B cell (primary cell): ENCODE results near the gene CCDC18. TPM values are rescaled to one million over a fixed set of nuclear protein-coding genes. Genes with fewer than 3 reads are reported as not detected.

ENCODE experiments used
- ATAC-seq: fragments of 200-7000 bp; cut with Tn5 transposase; one replicate; pipeline ENCODE4 v1.10.0; 2021; ENCODE audit warnings: low read depth, mild to moderate bottlenecking, moderate number of reproducible peaks, moderate library complexity
- CTCF ChIA-PET: fragments of 350-600 bp; sonication (Branson Sonifier 250); formaldehyde crosslinking; loops from one replicate; lab custom pipeline; 2021; ENCODE audit warnings: antibody characterized with exemption, inconsistent platforms; lab: Charles Lee
- POLR2A ChIA-PET: fragments of 350-600 bp; sonication (Branson Sonifier 250); formaldehyde crosslinking; loops from one replicate; lab custom pipeline; 2021; ENCODE audit warnings: antibody characterized with exemption; lab: Charles Lee
- DNase-seq: peaks from one replicate; pipeline ENCODE4 v3.0.0; 2013
- H2AFZ ChIP-seq: 2 replicates; pipeline ENCODE4 v1.6.1; 2012; ENCODE audit warnings: mild to moderate bottlenecking, low read depth, low read length; ENCODE audit not compliant: insufficient read depth, poor library complexity, severe bottlenecking
- H3K27ac ChIP-seq, 2 donors: 1 replicate in 1 of 2; 2 replicates in 1 of 2; pipeline ENCODE4 v1.5.1; 2012 to 2013; ENCODE audit warnings: low read length in 2 of 2, mild to moderate bottlenecking in 2 of 2, moderate library complexity in 1 of 2
- H3K27me3 ChIP-seq, 4 experiments: fragments of 200-600 bp in 1 of 4; sonication (generic) in 1 of 4; replicated peaks in 1 of 4; 1 replicate in 2 of 4; 2 replicates in 2 of 4; pipeline versions ENCODE4 v1.6.1 to v1.7.0; 2013 to 2016; ENCODE audit warnings: low read length in 3 of 4, mild to moderate bottlenecking in 2 of 4, mixed read lengths in 1 of 4, moderate library complexity in 1 of 4; ENCODE audit not compliant: insufficient read depth in 4 of 4, control insufficient read depth in 3 of 4; ENCODE audit errors: control extremely low read depth in 1 of 4
- H3K36me3 ChIP-seq, 2 experiments: replicated peaks in 1 of 2; 1 replicate in 1 of 2; 2 replicates in 1 of 2; pipeline versions ENCODE4 v1.6.1 to v1.7.1; 2013; ENCODE audit warnings: low read length in 1 of 2; ENCODE audit not compliant: insufficient read depth in 2 of 2, control insufficient read depth in 1 of 2; ENCODE audit errors: control extremely low read depth in 1 of 2, extremely low read depth in 1 of 2
- H3K4me1 ChIP-seq, 2 donors: fragments of 200-600 bp in 1 of 2; sonication (generic) in 1 of 2; 1 replicate in 1 of 2; 2 replicates in 1 of 2; pipeline versions ENCODE4 v1.5.1 to v1.6.1; 2013 to 2017; ENCODE audit warnings: low read length in 2 of 2; ENCODE audit not compliant: control insufficient read depth in 2 of 2, insufficient read depth in 2 of 2
- H3K4me2 ChIP-seq: replicated peaks from 2 replicates; pipeline ENCODE3; 2012; ENCODE audit warnings: mild to moderate bottlenecking, low read depth, low read length; ENCODE audit not compliant: poor library complexity, severe bottlenecking
- H3K4me3 ChIP-seq, 5 experiments: fragments of 200-600 bp in 1 of 5; sonication (generic) in 1 of 5; 1 replicate in 3 of 5; 2 replicates in 2 of 5; pipeline versions ENCODE4 v1.5.1 to v1.7.0; 2011 to 2016; ENCODE audit warnings: low read length in 4 of 5, mild to moderate bottlenecking in 4 of 5, low read depth in 2 of 5, control low read depth in 1 of 5, moderate library complexity in 1 of 5; ENCODE audit not compliant: insufficient read depth in 1 of 5; ENCODE audit errors: control extremely low read depth in 1 of 5, extremely low read depth in 1 of 5
- H3K79me2 ChIP-seq: fragments of 200-600 bp; sonication (generic); one replicate; pipeline ENCODE4 v1.6.0; 2016; ENCODE audit warnings: low read length; ENCODE audit not compliant: control insufficient read depth, insufficient read depth
- H3K9ac ChIP-seq: fragments of 200-600 bp; sonication (generic); 2 replicates; pipeline ENCODE4 v1.6.1; 2017; ENCODE audit warnings: mild to moderate bottlenecking, low read length, moderate library complexity
- H3K9me3 ChIP-seq, 3 donors: one replicate each; pipeline versions ENCODE4 v1.6.1 to v1.7.1; 2013; ENCODE audit warnings: low read length in 2 of 3; ENCODE audit not compliant: control insufficient read depth in 2 of 3, insufficient read depth in 1 of 3; ENCODE audit errors: control extremely low read depth in 1 of 3
- H4K20me1 ChIP-seq: 2 replicates; pipeline ENCODE4 v1.6.0; 2012; ENCODE audit warnings: mild to moderate bottlenecking, low read length; ENCODE audit not compliant: insufficient read depth, control insufficient read depth, poor library complexity, severe bottlenecking
- H3K27ac Mint-ChIP-seq: one replicate; pipeline ENCODE4 v1.8.0; 2021; ENCODE audit warnings: mixed read lengths
- H3K27me3 Mint-ChIP-seq: one replicate; pipeline ENCODE4 v1.8.0; 2021; ENCODE audit warnings: mixed read lengths
- H3K4me1 Mint-ChIP-seq: one replicate; pipeline ENCODE4 v1.8.0; 2021; ENCODE audit warnings: mixed read lengths
- H3K4me3 Mint-ChIP-seq: one replicate; pipeline ENCODE4 v1.8.0; 2021; ENCODE audit warnings: mixed read lengths
- H3K9me3 Mint-ChIP-seq: one replicate; pipeline ENCODE4 v1.8.0; 2022; ENCODE audit warnings: mixed read lengths; ENCODE audit not compliant: insufficient read depth
- EZH2 ChIP-seq: IDR thresholded peaks from 2 replicates; pipeline ENCODE4 v1.6.1; 2012; ENCODE audit warnings: borderline replicate concordance, low read depth, mild to moderate bottlenecking, moderate library complexity, low read length; ENCODE audit not compliant: insufficient read depth, poor library complexity, severe bottlenecking
- WGBS: methylation state at CpG from one replicate; pipeline ENCODE4 v1.1.5; 2013; ENCODE audit warnings: missing lambda C conversion rate; ENCODE audit not compliant: insufficient coverage; 5-methylcytosine and 5-hydroxymethylcytosine counted together
- intact Hi-C: fragments of 100-400 bp; cut with micrococcal nuclease; formaldehyde crosslinking; loops from one replicate; pipeline ENCODE4 v1.10.0; 2022
- polyA minus RNA-seq: library from RNA; depleted of rRNA, polyadenylated mRNA; stranded (reverse); fragments of >200 nt; gene quantifications from 2 replicates; pipeline ENCODE4 v1.2.3, GENCODE V29; 2012
- polyA plus RNA-seq: library from polyadenylated mRNA; depleted of rRNA; stranded (reverse); fragments of >200 nt; gene quantifications from 2 replicates; pipeline ENCODE4 v1.2.3, GENCODE V29; 2012
- total RNA-seq, 2 donors: library from RNA; stranded (reverse); fragments of 120-200 nt in 1 of 2; gene quantifications; 1 replicate in 1 of 2; 2 replicates in 1 of 2; pipeline versions ENCODE4 v1.2.3 to v1.2.4, GENCODE V29; 2013 to 2022
- TF ChIP-seq, protein P1 (sequence below): fragments of 200-600 bp; IDR thresholded peaks from one replicate; pipeline ENCODE4 v1.8.0; 2022; ENCODE audit warnings: antibody characterized with exemption, mild to moderate bottlenecking

Gene CCDC18, protein sequence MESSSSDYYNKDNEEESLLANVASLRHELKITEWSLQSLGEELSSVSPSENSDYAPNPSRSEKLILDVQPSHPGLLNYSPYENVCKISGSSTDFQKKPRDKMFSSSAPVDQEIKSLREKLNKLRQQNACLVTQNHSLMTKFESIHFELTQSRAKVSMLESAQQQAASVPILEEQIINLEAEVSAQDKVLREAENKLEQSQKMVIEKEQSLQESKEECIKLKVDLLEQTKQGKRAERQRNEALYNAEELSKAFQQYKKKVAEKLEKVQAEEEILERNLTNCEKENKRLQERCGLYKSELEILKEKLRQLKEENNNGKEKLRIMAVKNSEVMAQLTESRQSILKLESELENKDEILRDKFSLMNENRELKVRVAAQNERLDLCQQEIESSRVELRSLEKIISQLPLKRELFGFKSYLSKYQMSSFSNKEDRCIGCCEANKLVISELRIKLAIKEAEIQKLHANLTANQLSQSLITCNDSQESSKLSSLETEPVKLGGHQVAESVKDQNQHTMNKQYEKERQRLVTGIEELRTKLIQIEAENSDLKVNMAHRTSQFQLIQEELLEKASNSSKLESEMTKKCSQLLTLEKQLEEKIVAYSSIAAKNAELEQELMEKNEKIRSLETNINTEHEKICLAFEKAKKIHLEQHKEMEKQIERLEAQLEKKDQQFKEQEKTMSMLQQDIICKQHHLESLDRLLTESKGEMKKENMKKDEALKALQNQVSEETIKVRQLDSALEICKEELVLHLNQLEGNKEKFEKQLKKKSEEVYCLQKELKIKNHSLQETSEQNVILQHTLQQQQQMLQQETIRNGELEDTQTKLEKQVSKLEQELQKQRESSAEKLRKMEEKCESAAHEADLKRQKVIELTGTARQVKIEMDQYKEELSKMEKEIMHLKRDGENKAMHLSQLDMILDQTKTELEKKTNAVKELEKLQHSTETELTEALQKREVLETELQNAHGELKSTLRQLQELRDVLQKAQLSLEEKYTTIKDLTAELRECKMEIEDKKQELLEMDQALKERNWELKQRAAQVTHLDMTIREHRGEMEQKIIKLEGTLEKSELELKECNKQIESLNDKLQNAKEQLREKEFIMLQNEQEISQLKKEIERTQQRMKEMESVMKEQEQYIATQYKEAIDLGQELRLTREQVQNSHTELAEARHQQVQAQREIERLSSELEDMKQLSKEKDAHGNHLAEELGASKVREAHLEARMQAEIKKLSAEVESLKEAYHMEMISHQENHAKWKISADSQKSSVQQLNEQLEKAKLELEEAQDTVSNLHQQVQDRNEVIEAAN (N-terminal part only)
- total RNA-seq (16.0 and 24.2 TPM in 2 replicates), polyA plus RNA-seq (7.7 and 10.2 TPM in 2 replicates), polyA minus RNA-seq (3.2 and 7.8 TPM in 2 replicates)
- 23.8 TPM for total RNA-seq (2013)

DNA sequence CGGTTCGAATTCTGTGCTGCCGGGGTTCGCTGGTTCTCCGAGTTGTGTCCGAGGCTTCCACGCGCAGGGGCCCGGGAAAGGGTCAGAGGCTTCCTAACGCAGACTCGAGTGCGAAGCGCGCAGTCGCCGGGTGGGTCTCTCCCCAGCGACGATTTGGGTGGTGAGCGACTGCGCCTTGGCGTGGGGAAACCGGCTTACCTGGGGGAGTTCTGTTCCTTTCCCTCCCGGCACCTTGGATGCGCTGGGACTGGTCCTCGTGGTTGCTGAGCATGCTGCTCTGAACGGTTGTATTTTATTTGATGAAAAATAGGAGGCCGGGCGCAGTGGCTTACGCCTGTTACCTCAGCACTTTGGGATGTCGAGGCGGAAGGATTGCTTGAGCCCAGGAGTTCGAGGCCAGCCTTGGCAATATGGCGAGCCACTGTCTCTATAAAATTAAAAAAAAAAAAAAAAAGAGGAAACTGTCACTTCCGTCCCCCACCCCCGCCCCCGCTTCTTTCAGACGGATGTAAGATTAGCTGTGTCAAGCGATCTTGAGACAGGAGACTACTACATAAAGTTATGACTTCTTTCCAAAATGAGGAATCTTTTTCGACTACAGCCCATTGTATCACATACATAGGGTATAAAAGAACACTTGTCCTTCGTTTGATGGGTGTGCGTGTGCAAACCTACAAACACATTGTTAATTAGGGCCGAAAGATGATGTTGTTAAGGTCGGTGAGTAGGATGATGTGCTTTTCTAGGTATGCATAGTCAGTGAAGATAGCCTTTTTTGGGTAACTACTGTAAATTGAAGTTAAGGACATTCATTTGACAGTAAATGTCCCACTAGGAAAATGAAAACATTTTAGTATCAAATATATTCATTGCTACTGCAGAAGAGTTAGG is at the start of gene CCDC18:
CCDC18 (plus strand) TSS at position 2 of the 891 bp plus-strand sequence. CDS start 2,638 bp downstream, outside the sequence.
- peak within 1 kb of the TSS; percentile 88 for H2AFZ ChIP-seq
- TF ChIP-seq, protein P1, sequence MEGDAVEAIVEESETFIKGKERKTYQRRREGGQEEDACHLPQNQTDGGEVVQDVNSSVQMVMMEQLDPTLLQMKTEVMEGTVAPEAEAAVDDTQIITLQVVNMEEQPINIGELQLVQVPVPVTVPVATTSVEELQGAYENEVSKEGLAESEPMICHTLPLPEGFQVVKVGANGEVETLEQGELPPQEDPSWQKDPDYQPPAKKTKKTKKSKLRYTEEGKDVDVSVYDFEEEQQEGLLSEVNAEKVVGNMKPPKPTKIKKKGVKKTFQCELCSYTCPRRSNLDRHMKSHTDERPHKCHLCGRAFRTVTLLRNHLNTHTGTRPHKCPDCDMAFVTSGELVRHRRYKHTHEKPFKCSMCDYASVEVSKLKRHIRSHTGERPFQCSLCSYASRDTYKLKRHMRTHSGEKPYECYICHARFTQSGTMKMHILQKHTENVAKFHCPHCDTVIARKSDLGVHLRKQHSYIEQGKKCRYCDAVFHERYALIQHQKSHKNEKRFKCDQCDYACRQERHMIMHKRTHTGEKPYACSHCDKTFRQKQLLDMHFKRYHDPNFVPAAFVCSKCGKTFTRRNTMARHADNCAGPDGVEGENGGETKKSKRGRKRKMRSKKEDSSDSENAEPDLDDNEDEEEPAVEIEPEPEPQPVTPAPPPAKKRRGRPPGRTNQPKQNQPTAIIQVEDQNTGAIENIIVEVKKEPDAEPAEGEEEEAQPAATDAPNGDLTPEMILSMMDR: no peak
- TF ChIP-seq EZH2: no peak
- H3K4me2 ChIP-seq: peak within 1 kb of the TSS; percentile 80
- H3K9ac ChIP-seq: peak within 1 kb of the TSS; percentile 89
- POLR2A ChIA-PET: interaction anchor here (0.6 kb wide), 1 partner anchor 304 kb away, joined by 3 read pairs; no protein-coding TSS in a partner anchor
- H3K27me3 ChIP-seq: no peaks in the 10 kb centered on the region
- no peaks in the 10 kb centered on the region for H3K9me3 ChIP-seq
- peak; percentile 13 for ATAC-seq
- 0% methylated on average over 29 of the region's 43 CpGs for WGBS
- Mint-ChIP-seq H3K27me3 (no peaks in the 10 kb centered on the region), H3K9me3 (no peaks in the 10 kb centered on the region), H3K4me1 (peaks cover 39% of the 10 kb centered on the region), H3K4me3 (peak within 1 kb of the TSS; percentile 90), H3K27ac (peak within 1 kb of the TSS; percentile 93)
- peaks cover 29 to 34% of the 10 kb centered on the region in 2 donors for H3K4me1 ChIP-seq
- DNase-seq: no peak
- intact Hi-C loops: loop anchor here (1.0 to 10.0 kb wide), 10 partner anchors 38 to 1891 kb away; partner anchors contain the start of genes ABCD3, ALG14, DIPK1A and DNTTIP2
- peak within 1 kb of the TSS; percentile 81 to 98 (median 97) for H3K4me3 ChIP-seq
- H3K27ac ChIP-seq: peak within 1 kb of the TSS; percentile 95 to 96
- peaks cover 33% of the 10 kb centered on the region for H4K20me1 ChIP-seq
- no peaks in the 10 kb centered on the region for H3K36me3 ChIP-seq
- CTCF ChIA-PET: no interaction called here
- peaks cover 43% of the 10 kb centered on the region for H3K79me2 ChIP-seq
